ENCODE measurements around the gene MORN3. TPM values are rescaled to one million over a fixed set of nuclear protein-coding genes. Genes with fewer than 3 reads are reported as not detected.

Gene MORN3
- total and polyA plus RNA-seq, 2 of the 4 experiments (the other 2 are of a cell fraction) = 0.18 to 0.22 TPM

DNA sequence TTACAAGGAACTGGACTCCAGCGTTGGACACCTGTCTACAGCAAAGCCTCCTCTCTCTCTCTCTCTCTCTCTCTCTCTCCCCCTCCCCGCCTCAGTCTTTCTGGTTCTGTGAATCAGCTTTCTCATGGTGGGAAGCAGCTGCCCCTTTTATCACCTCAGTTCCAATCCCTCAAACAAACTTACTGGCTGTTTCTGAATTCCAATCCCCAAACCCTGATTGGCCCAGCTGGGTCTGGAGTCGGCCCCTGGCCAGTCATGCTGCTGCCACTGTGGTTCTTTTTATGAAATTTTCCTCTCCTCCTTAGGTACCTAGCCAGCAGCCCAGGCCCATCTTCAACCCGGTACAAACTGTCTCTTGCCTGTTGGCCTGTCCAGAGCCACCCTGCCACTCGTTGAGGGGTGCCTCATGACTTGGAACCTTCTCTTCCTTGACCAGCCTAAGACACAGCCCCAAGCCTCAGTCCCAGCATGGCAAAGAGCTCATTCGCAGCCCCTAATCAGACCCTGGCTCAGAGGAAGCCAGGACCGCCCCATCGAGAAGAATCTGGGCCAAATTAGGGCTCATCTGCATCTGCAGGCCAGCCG, 9.4 kb upstream of the MORN3 start:
- H4K8ac ChIP-seq (ENCODE audit: low read depth in 2 of 2, low read length in 2 of 2) = no peak overlapping the region
- no peak overlapping the region for H3K23ac ChIP-seq (ENCODE audit: low read depth, low read length)
- H3K56ac ChIP-seq (ENCODE audit: extremely low read depth, insufficient read depth, low read length) = no peak overlapping the region
- no peaks in the 10 kb centered on the region for H3K36me3 ChIP-seq (ENCODE audit: control insufficient read depth, insufficient read depth, low read length)
- POLR2A ChIA-PET (ENCODE audit: unreplicated experiment) = no interaction called here
- no peak overlapping the region for H4K5ac ChIP-seq (ENCODE audit: low read depth, low read length)
- TF ChIP-seq, protein P1, sequence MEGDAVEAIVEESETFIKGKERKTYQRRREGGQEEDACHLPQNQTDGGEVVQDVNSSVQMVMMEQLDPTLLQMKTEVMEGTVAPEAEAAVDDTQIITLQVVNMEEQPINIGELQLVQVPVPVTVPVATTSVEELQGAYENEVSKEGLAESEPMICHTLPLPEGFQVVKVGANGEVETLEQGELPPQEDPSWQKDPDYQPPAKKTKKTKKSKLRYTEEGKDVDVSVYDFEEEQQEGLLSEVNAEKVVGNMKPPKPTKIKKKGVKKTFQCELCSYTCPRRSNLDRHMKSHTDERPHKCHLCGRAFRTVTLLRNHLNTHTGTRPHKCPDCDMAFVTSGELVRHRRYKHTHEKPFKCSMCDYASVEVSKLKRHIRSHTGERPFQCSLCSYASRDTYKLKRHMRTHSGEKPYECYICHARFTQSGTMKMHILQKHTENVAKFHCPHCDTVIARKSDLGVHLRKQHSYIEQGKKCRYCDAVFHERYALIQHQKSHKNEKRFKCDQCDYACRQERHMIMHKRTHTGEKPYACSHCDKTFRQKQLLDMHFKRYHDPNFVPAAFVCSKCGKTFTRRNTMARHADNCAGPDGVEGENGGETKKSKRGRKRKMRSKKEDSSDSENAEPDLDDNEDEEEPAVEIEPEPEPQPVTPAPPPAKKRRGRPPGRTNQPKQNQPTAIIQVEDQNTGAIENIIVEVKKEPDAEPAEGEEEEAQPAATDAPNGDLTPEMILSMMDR (conservative IDR thresholded peaks at IDR 0.05; ENCODE audit: low read depth, low read length) = no peak
- TF ChIP-seq FOS (IDR thresholded peaks at IDR 0.05; ENCODE audit: low read depth, low read length) = no peak
- TF ChIP-seq MAFK (IDR thresholded peaks at IDR 0.05; ENCODE audit: low read depth, low read length) = no peak
- no peak for TF ChIP-seq SMC3 (IDR thresholded peaks at IDR 0.05; ENCODE audit: low read depth, low read length)
- TF ChIP-seq POLR2A (IDR thresholded peaks at IDR 0.05; ENCODE audit: low read depth, low read length) = no peak
- TF ChIP-seq CHD1 (IDR thresholded peaks at IDR 0.05; ENCODE audit: low read depth, low read length) = no peak
- no peak for TF ChIP-seq CEBPB (IDR thresholded peaks at IDR 0.05; ENCODE audit: low read depth, low read length)
- no peak for TF ChIP-seq BHLHE40 (IDR thresholded peaks at IDR 0.05; ENCODE audit: low read depth, low read length)
- no peak for TF ChIP-seq MAZ (IDR thresholded peaks at IDR 0.05; ENCODE audit: borderline replicate concordance, low read depth, low read length)
- TF ChIP-seq MXI1 (IDR thresholded peaks at IDR 0.05; ENCODE audit: borderline replicate concordance, low read depth, low read length) = no peak
- no peak overlapping the region for H3K4me2 ChIP-seq (ENCODE audit: low read depth, low read length)
- H4K91ac ChIP-seq (ENCODE audit: insufficient read depth, low read depth, low read length) = no peak overlapping the region
- H2AK5ac ChIP-seq (ENCODE audit: low read depth, low read length) = no peak overlapping the region
- H3K9ac ChIP-seq (ENCODE audit: low read depth, low read length) = no peak overlapping the region
- WGBS, 2 experiments (ENCODE audit: extremely low coverage in 2 of 2, insufficient read length in 1 of 2) = no CpG with 5 or more reads among the region's 9 CpGs
- in situ Hi-C loops (cut with MboI; ENCODE audit: low sequenced_read_pairs) (no loop called here), intact Hi-C loops (cut with micrococcal nuclease) (no loop called here), dilution Hi-C loops (cut with HindIII; ENCODE audit: low sequenced_read_pairs, unreplicated experiment) (no loop called here)
- no peak overlapping the region for H2BK15ac ChIP-seq (ENCODE audit: low read depth, low read length)
- H4K20me1 ChIP-seq (ENCODE audit: insufficient read depth, low read length) = no peaks in the 10 kb centered on the region
- H2AK9ac ChIP-seq (replicated peaks; ENCODE audit: low read depth, low read length, poor library complexity) = no peak overlapping the region
- H3K27ac ChIP-seq (ENCODE audit: insufficient read depth, low read length) = no peak overlapping the region
- no peak overlapping the region for H3K4me3 ChIP-seq (ENCODE audit: insufficient read depth, low read depth, low read length)
- no peak overlapping the region for H2BK5ac ChIP-seq (ENCODE audit: low read depth, low read length, poor library complexity, severe bottlenecking)
- BruUV-seq (replicated peaks) = no TSS peak
- H2BK120ac ChIP-seq (ENCODE audit: low read depth, low read length) = no peak overlapping the region
- DNase-seq (peak; percentile 50), ATAC-seq (ENCODE audit: low read depth) (peak; percentile 65; the same call in 1 of the 2 replicates)
- H3K27me3 ChIP-seq (ENCODE audit: control insufficient read depth, insufficient read depth, low read length) = no peaks in the 10 kb centered on the region
- H3K9me3 ChIP-seq (ENCODE audit: control insufficient read depth, insufficient read depth, low read length) = no peaks in the 10 kb centered on the region
- no peak overlapping the region for H3K18ac ChIP-seq (ENCODE audit: low read depth, low read length)
- peak overlapping the region; percentile 76 for H2AFZ ChIP-seq (replicated peaks; ENCODE audit: low read length, poor library complexity)
- H3K14ac ChIP-seq (replicated peaks; ENCODE audit: low read depth, low read length) = no peak overlapping the region
- H3K4ac ChIP-seq (ENCODE audit: low read depth, low read length) = no peak overlapping the region
- H2BK20ac ChIP-seq (ENCODE audit: low read depth, low read length) = no peak overlapping the region
- H3K79me1 ChIP-seq (ENCODE audit: low read depth in 1 of 2, low read length in 2 of 2) = no peaks in the 10 kb centered on the region
- CTCF ChIA-PET = interaction anchor here (0.8 to 1.7 kb wide), 2 partner anchors 126 to 200 kb away, joined by 3 to 6 read pairs; no protein-coding TSS in a partner anchor
- H3K9me1 ChIP-seq (ENCODE audit: insufficient read depth, low read length) = no peaks in the 10 kb centered on the region
- peaks cover 2% of the 10 kb centered on the region; the same call in 1 of the 2 replicates for H3K4me1 ChIP-seq (ENCODE audit: control insufficient read depth, insufficient read depth, low read length)

All from IMR-90 (cell line).